ENCODE measurements around the gene FZD7. TPM values are rescaled to one million over a fixed set of nuclear protein-coding genes. Genes with fewer than 3 reads are reported as not detected.
A peak's percentile ranks its signal among the peaks of the same experiment; 100 is the strongest.

The FZD7 gene
- total and polyA plus RNA-seq, 2 of the 8 experiments (the other 6 are each of a cell fraction or from before 2014, with no cell fraction given), result 176 to 246 TPM

DNA sequence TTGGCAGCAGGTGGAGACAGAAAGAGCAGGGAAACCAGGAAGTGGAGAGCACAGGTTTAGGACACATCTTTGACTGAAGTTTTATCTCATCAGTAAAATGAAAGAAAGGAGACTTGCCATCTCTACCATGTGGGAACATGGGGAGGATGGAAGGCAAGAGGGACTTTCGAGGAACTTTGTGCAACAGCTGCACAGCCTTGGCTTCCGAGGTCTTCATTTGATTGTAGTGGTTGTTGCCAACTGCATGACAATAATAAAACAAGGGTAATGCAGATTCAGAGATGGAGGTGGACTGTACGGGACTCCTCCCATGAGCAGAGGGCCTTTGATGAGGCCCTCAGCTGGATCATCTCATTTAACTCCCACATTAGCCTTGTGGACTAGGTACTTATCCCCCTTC, 49.3 kb upstream of the FZD7 start:
- H3K18ac ChIP-seq (ENCODE audit: extremely low read depth, low read length), result peak overlapping the region; percentile 14; the same call in 1 of the 2 replicates
- peaks cover 0 to 26% (median 0%) of the 10 kb centered on the region in 4 experiments; a peak in 2 of 8 replicates for H3K36me3 ChIP-seq (ENCODE audit: control insufficient read depth in 2 of 4, insufficient read depth in 4 of 4, low read length in 3 of 4)
- no peak overlapping the region for H3K4me2 ChIP-seq (ENCODE audit: insufficient read depth in 1 of 2, low read depth in 2 of 2, low read length in 2 of 2)
- no peak for FAIRE-seq
- no peak overlapping the region for H3K14ac ChIP-seq (ENCODE audit: insufficient read length)
- H2AK5ac ChIP-seq (ENCODE audit: low read depth, low read length), result 0 out of 2 replicates have a peak overlapping the region, but pooled peaks have one; percentile 1
- no peaks in the 10 kb centered on the region for H3K9me3 ChIP-seq (ENCODE audit: insufficient read depth in 2 of 2, low read depth in 1 of 2, low read length in 1 of 2)
- 91% methylated on average over 3 of the region's 3 CpGs; no CpG with 5 or more reads in 1 of the 2 experiments for WGBS, 2 experiments (ENCODE audit: extremely low coverage in 1 of 2, insufficient coverage in 1 of 2, insufficient read length in 1 of 2, insufficient replicate concordance in 2 of 2, low coverage in 1 of 2, low lambda C conversion rate in 2 of 2, missing lambda C conversion rate in 1 of 2)
- H2BK12ac ChIP-seq (ENCODE audit: low read depth, low read length), result 0 out of 2 replicates have a peak overlapping the region, but pooled peaks have one; percentile 4
- H2BK15ac ChIP-seq (ENCODE audit: low read length), result peak overlapping the region; percentile 12; the same call in 1 of the 2 replicates
- no peak overlapping the region for H2BK5ac ChIP-seq (ENCODE audit: low read depth, low read length)
- H3K4ac ChIP-seq (replicated peaks; ENCODE audit: insufficient read length, low read depth, low read length), result no peak overlapping the region
- peaks cover 4% of the 10 kb centered on the region; the same call in 1 of the 2 replicates for H3K79me1 ChIP-seq (ENCODE audit: low read depth, low read length)
- no peaks in the 10 kb centered on the region for H4K20me1 ChIP-seq (replicated peaks in 1 of 2; ENCODE audit: control insufficient read depth in 1 of 2, insufficient read depth in 2 of 2, low read length in 2 of 2)
- TF ChIP-seq SAP30 (IDR thresholded peaks at IDR 0.05; ENCODE audit: insufficient read depth, insufficient replicate concordance, low read length) (no peak), KDM4A (IDR thresholded peaks at IDR 0.05; ENCODE audit: low read depth, low read length, severe bottlenecking) (no peak), POLR2A (IDR thresholded peaks at IDR 0.05; ENCODE audit: control extremely low read depth in 1 of 2, low read depth in 2 of 2, low read length in 2 of 2) (no peak)
- H3K56ac ChIP-seq (replicated peaks; ENCODE audit: insufficient read length, low read depth, low read length), result no peak overlapping the region
- no peak overlapping the region for H3K9ac ChIP-seq (replicated peaks in 1 of 4; ENCODE audit: extremely low read depth in 1 of 4, low read depth in 3 of 4, low read length in 3 of 4)
- no peaks in the 10 kb centered on the region for H3K27me3 ChIP-seq (replicated peaks in 1 of 4; ENCODE audit: control insufficient read depth in 3 of 4, extremely low read depth in 1 of 4, insufficient read depth in 3 of 4, low read length in 3 of 4)
- H2BK20ac ChIP-seq (ENCODE audit: low read length), result peak overlapping the region; percentile 90; the same call in 1 of the 2 replicates
- H4K5ac ChIP-seq (ENCODE audit: insufficient read length, low read depth, low read length), result no peak overlapping the region
- H4K8ac ChIP-seq (ENCODE audit: extremely low read depth, insufficient read depth, low read length), result no peak overlapping the region
- no peak overlapping the region for H3K27ac ChIP-seq (ENCODE audit: low read depth, low read length)
- no peak overlapping the region for H3K23ac ChIP-seq (ENCODE audit: insufficient read length)
- no peak overlapping the region for H4K91ac ChIP-seq (replicated peaks; ENCODE audit: insufficient read length, low read length)
- no peak overlapping the region for H3K4me3 ChIP-seq (ENCODE audit: extremely low read depth in 1 of 4, insufficient read depth in 2 of 4, low read depth in 3 of 4, low read length in 4 of 4)
- no peaks in the 10 kb centered on the region for H3K79me2 ChIP-seq (ENCODE audit: control insufficient read depth in 1 of 2, insufficient read depth in 2 of 2, low read length in 2 of 2)
- no peaks in the 10 kb centered on the region; the same call in 1 of the 2 replicates for H3K23me2 ChIP-seq (ENCODE audit: low read depth, low read length)
- no peak overlapping the region for H2AFZ ChIP-seq (ENCODE audit: low read length)
- POLR2A ChIA-PET (ENCODE audit: partially characterized antibody), result interaction anchor here (6.0 kb wide), 1 partner anchor 12 kb away, joined by 46 read pairs; no protein-coding TSS in a partner anchor
- H2BK120ac ChIP-seq (replicated peaks; ENCODE audit: low read depth, low read length), result no peak overlapping the region
- CTCF ChIA-PET (ENCODE audit: partially characterized antibody), result interaction anchor here (0.6 to 1.5 kb wide), 3 partner anchors 12 to 124 kb away, joined by 3 to 6 read pairs (median 4); no protein-coding TSS in a partner anchor
- peaks cover 2 to 8% (median 4%) of the 10 kb centered on the region in 4 experiments; a peak in 3 of 7 replicates for H3K4me1 ChIP-seq (replicated peaks in 1 of 4; ENCODE audit: control insufficient read depth in 3 of 4, insufficient read depth in 4 of 4, low read length in 3 of 4)
- DNase-seq (ENCODE audit: low read depth in 1 of 2, low spot score in 2 of 2), result no peak

Data from H1 (cell line).